ENCODE measurements around the gene HOXD3. TPM values are rescaled to one million over a fixed set of nuclear protein-coding genes. Genes with fewer than 3 reads are reported as not detected.
A peak's percentile ranks its signal among the peaks of the same experiment; 100 is the strongest.

Gene HOXD3
- total RNA-seq, 4 donors from 2014 or later = 1.8 to 2.7 (median 2.2) TPM

GRCh38 chr2:176117823-176118371 is 39.2 kb upstream of the HOXD3 start:
- peaks cover 100% of the 10 kb centered on the region for H3K27me3 ChIP-seq
- no peak for TF ChIP-seq CTCF (IDR thresholded peaks at IDR 0.05)
- no peaks in the 10 kb centered on the region for H3K36me3 ChIP-seq
- H3K27ac ChIP-seq = no peak overlapping the region
- H3K9me3 ChIP-seq = no peaks in the 10 kb centered on the region
- 0% methylated on average over 1 of the region's 11 CpGs; no CpG with 5 or more reads in 1 of the 2 donors for WGBS, 2 donors (ENCODE audit: low coverage in 1 of 2)
- ATAC-seq = no peak
- H3K4me3 ChIP-seq = no peak overlapping the region
- H3K4me1 ChIP-seq = peaks cover 0 to 24% (median 9%) of the 10 kb centered on the region in 3 donors

GRCh38 chr2:176118601-176119339 is 38.3 kb upstream of the HOXD3 start:
- WGBS, 2 donors (ENCODE audit: low coverage in 1 of 2) = 9 to 10% methylated on average over 14 to 24 of the region's 24 CpGs
- no peak overlapping the region for H3K27ac ChIP-seq
- no peak for ATAC-seq
- H3K27me3 ChIP-seq = peaks cover 100% of the 10 kb centered on the region
- H3K4me1 ChIP-seq = peaks cover 0 to 33% (median 14%) of the 10 kb centered on the region in 3 donors
- H3K4me3 ChIP-seq = no peak overlapping the region
- no peaks in the 10 kb centered on the region for H3K9me3 ChIP-seq
- no peaks in the 10 kb centered on the region for H3K36me3 ChIP-seq
- TF ChIP-seq CTCF (IDR thresholded peaks at IDR 0.05) (no peak), POLR2AphosphoS5 (IDR thresholded peaks at IDR 0.05) (no peak), POLR2A (IDR thresholded peaks at IDR 0.05) (no peak), EP300 (IDR thresholded peaks at IDR 0.05) (no peak)

- TF ChIP-seq EP300 (IDR thresholded peaks at IDR 0.05) = no peak
- TF ChIP-seq POLR2A (IDR thresholded peaks at IDR 0.05) = no peak
- no peak for TF ChIP-seq CTCF (IDR thresholded peaks at IDR 0.05)
- no peak for TF ChIP-seq POLR2AphosphoS5 (IDR thresholded peaks at IDR 0.05)
- Histone ChIP-seq H3K27me3 (peaks cover 100% of the 10 kb centered on the region), H3K9me3 (no peaks in the 10 kb centered on the region), H3K36me3 (no peaks in the 10 kb centered on the region), H3K27ac (no peak overlapping the region), H3K4me1 (peaks cover 0 to 36% (median 14%) of the 10 kb centered on the region in 3 donors), H3K4me3 (no peak overlapping the region)
- WGBS, 2 donors (ENCODE audit: low coverage in 1 of 2) = 11 to 12% methylated on average over 6 to 9 of the region's 13 CpGs
- no peak for ATAC-seq
Observed at GRCh38 chr2:176120364-176121189, 36.5 kb upstream of the HOXD3 start.

GRCh38 chr2:176121190-176122051 is 35.7 kb upstream of the HOXD3 start:
- ATAC-seq = no peak
- peak overlapping the region in 1 of 2 donors; percentile 54 for H3K4me3 ChIP-seq
- H3K4me1 ChIP-seq = peaks cover 0 to 30% (median 14%) of the 10 kb centered on the region in 3 donors
- peaks cover 100% of the 10 kb centered on the region for H3K27me3 ChIP-seq
- no peak for TF ChIP-seq POLR2AphosphoS5 (IDR thresholded peaks at IDR 0.05)
- no peak for TF ChIP-seq EP300 (IDR thresholded peaks at IDR 0.05)
- no peak for TF ChIP-seq POLR2A (IDR thresholded peaks at IDR 0.05)
- no peak for TF ChIP-seq CTCF (IDR thresholded peaks at IDR 0.05)
- H3K27ac ChIP-seq = no peak overlapping the region
- H3K9me3 ChIP-seq = no peaks in the 10 kb centered on the region
- WGBS, 2 donors (ENCODE audit: low coverage in 1 of 2) = 4 to 5% methylated on average over 5 to 9 of the region's 53 CpGs
- no peaks in the 10 kb centered on the region for H3K36me3 ChIP-seq

Data from gastroesophageal sphincter (tissue), 4 donors.